Ectodermal cell (in vitro differentiated cells): ENCODE data around the gene PDE11A.

ENCODE experiments used
- H3K27ac ChIP-seq: 2 replicates; pipeline ENCODE4 v1.7.0; 2013; ENCODE audit warnings: mild to moderate bottlenecking, low read depth, low read length; ENCODE audit not compliant: insufficient read depth, poor library complexity, severe bottlenecking
- H3K27me3 ChIP-seq: 2 replicates; pipeline ENCODE4 v1.7.0; 2013; ENCODE audit warnings: mild to moderate bottlenecking, low read length; ENCODE audit not compliant: insufficient read depth, control insufficient read depth, poor library complexity, severe bottlenecking
- H3K36me3 ChIP-seq: one replicate; pipeline ENCODE4 v1.7.0; 2013; ENCODE audit warnings: low read length; ENCODE audit not compliant: control insufficient read depth, insufficient read depth
- H3K4me1 ChIP-seq: one replicate; pipeline ENCODE4 v1.7.0; 2013; ENCODE audit warnings: low read length; ENCODE audit not compliant: control insufficient read depth, insufficient read depth
- H3K4me3 ChIP-seq: 2 replicates; pipeline ENCODE4 v1.7.0; 2013; ENCODE audit warnings: low read depth, low read length, control low read depth; ENCODE audit not compliant: insufficient read depth
- H3K9me3 ChIP-seq: 2 replicates; pipeline ENCODE4 v1.7.0; 2013; ENCODE audit warnings: mild to moderate bottlenecking, low read length, moderate library complexity; ENCODE audit not compliant: control insufficient read depth
- WGBS, 2 experiments: methylation state at CpG; one replicate each; pipeline ENCODE4 v1.1.7; 2013; ENCODE audit warnings: missing lambda C conversion rate in 2 of 2; 5-methylcytosine and 5-hydroxymethylcytosine counted together

The PDE11A gene

DNA sequence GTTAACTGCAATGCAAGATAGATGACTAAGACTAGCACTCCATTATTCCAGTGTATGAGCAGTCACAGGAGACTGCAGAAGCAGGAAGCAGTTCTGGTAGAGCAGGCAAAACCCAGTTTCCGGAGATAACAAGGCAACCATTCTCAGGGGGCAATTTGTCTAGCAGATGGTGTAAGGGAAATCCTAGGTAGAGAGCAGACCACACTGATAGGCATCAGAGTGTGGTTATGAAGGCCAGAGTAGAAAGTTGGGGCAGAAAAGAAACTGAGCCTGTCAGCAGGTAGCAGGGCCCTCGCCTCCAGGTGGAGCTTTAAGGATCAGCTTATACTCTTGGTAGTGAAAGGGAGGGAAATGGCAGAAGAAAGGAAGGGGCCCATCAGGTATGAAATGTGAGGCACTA is 164.4 kb downstream of the PDE11A start:
- Histone ChIP-seq H3K9me3 (no peaks in the 10 kb centered on the region), H3K4me3 (no peak overlapping the region), H3K4me1 (peaks cover 10% of the 10 kb centered on the region), H3K27me3 (no peaks in the 10 kb centered on the region), H3K36me3 (no peaks in the 10 kb centered on the region), H3K27ac (no peak overlapping the region)
- WGBS, 2 experiments: 81% methylated on average over 2 of the region's 2 CpGs

- H3K27ac ChIP-seq: no peak overlapping the region
- WGBS, 2 experiments: 19 to 23% methylated on average over 12 of the region's 12 CpGs
- no peaks in the 10 kb centered on the region for H3K9me3 ChIP-seq
- no peaks in the 10 kb centered on the region for H3K27me3 ChIP-seq
- peaks cover 10% of the 10 kb centered on the region for H3K4me1 ChIP-seq
- H3K4me3 ChIP-seq: no peak overlapping the region
- H3K36me3 ChIP-seq: no peaks in the 10 kb centered on the region
Measured at GRCh38 chr2:177906041-177906718, 166.4 kb downstream of the PDE11A start.

- H3K27me3 ChIP-seq: no peaks in the 10 kb centered on the region
- H3K9me3 ChIP-seq: no peaks in the 10 kb centered on the region
- H3K4me1 ChIP-seq: peaks cover 10% of the 10 kb centered on the region
- WGBS, 2 experiments: 83 to 92% methylated on average over 2 of the region's 2 CpGs
- no peaks in the 10 kb centered on the region for H3K36me3 ChIP-seq
- H3K4me3 ChIP-seq: no peak overlapping the region
- no peak overlapping the region for H3K27ac ChIP-seq
Measured at GRCh38 chr2:177905640-177906039, 166.9 kb downstream of the PDE11A start.

DNA sequence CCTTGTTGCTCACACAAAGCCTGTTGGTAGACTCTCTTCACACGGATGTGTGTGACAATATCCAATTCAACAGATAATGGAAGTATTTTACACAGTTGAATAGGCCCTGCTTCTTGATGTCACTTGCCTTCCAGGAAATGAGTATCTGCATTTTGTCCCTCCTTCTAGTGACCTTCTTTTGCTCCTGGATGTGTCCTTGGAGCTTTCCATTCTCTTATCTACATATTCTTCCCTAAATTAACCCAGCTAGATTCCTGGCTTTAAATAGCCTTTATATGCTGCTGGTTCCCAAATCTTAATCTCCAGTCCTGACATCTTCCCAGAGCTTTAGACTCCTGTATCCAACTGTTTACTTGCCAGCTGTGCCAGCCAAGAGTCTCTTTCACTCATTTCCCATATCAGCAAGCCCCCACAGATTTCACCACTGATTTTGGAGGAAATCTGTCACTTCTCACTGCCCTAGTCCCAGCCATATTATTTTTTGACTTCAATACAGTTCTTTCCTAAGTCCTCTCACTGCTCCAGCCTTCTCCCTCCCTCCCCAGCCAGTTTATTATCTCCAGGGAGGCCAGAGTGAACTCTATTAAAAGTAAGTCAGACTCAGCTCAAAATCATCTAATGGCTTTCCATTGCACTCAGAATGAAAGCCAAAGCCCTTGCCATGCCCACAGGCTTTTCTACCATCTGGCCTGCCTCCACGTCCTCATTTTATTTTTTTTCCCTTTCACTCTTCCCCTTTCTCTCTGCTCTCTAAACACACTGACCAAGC is 170.0 kb downstream of the PDE11A start:
- Histone ChIP-seq H3K27me3 (no peaks in the 10 kb centered on the region), H3K9me3 (no peaks in the 10 kb centered on the region), H3K36me3 (no peaks in the 10 kb centered on the region), H3K27ac (no peak overlapping the region), H3K4me3 (no peak overlapping the region), H3K4me1 (no peaks in the 10 kb centered on the region)
- 81 to 83% methylated on average over 2 of the region's 2 CpGs for WGBS, 2 experiments

GRCh38 chr2:177900082-177900481 is 172.5 kb downstream of the PDE11A start:
- no peaks in the 10 kb centered on the region for H3K27me3 ChIP-seq
- no peaks in the 10 kb centered on the region for H3K4me1 ChIP-seq
- H3K36me3 ChIP-seq: no peaks in the 10 kb centered on the region
- H3K4me3 ChIP-seq: no peak overlapping the region
- H3K27ac ChIP-seq: no peak overlapping the region
- no peaks in the 10 kb centered on the region for H3K9me3 ChIP-seq

- no peak overlapping the region for H3K27ac ChIP-seq
- 70 to 76% methylated on average over 5 of the region's 5 CpGs for WGBS, 2 experiments
- no peaks in the 10 kb centered on the region for H3K36me3 ChIP-seq
- H3K27me3 ChIP-seq: no peaks in the 10 kb centered on the region
- H3K4me3 ChIP-seq: no peak overlapping the region
- H3K4me1 ChIP-seq: no peaks in the 10 kb centered on the region
- no peaks in the 10 kb centered on the region for H3K9me3 ChIP-seq
Measured at GRCh38 chr2:177897278-177897677, 175.3 kb downstream of the PDE11A start.

DNA sequence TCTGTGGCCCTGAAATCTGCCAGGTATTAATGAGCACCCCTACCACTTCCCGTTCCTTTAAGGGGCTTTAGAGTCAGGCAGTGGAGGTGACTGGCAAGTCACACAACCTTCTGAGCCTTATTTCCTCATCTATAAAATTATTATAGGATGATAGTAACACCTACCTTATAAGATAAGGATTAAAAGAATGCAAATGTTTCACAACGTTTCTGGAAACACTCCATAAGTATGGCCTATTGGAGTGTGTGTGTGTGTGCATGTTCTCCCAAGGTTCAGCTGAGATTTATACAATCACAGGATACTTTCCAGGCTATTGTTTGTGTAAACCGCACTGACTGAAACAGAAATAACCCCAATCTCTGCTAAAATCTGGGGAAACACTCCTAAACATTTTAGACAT is 176.0 kb downstream of the PDE11A start:
- no peak overlapping the region for H3K27ac ChIP-seq
- no peaks in the 10 kb centered on the region for H3K27me3 ChIP-seq
- H3K9me3 ChIP-seq: no peaks in the 10 kb centered on the region
- no peak overlapping the region for H3K4me3 ChIP-seq
- no peaks in the 10 kb centered on the region for H3K4me1 ChIP-seq
- H3K36me3 ChIP-seq: no peaks in the 10 kb centered on the region
- 92 to 100% methylated on average over 2 to 3 of the region's 3 CpGs for WGBS, 2 experiments

DNA sequence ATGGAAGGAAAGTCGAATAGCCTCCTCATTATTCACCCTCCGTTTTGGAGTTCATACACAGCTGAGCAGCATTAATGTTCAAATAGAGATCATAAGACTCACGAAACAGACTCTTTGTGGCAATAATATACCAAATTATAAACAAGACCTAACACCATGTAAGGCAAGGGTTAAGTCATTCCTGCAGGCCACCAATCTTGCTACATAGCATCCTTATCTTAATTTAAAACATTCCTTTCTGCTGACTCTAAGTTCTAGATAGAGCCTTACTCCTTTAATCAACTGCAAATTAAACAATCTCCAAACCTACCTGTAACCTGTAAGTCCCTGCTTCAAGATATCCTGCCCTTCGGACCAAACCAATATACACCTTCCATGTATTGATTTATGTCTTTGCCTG is 178.0 kb downstream of the PDE11A start:
- H3K4me1 ChIP-seq: peaks cover 6% of the 10 kb centered on the region
- H3K4me3 ChIP-seq: no peak overlapping the region
- H3K27ac ChIP-seq: no peak overlapping the region
- H3K27me3 ChIP-seq: no peaks in the 10 kb centered on the region
- WGBS, 2 experiments: 94 to 95% methylated on average over 4 of the region's 4 CpGs
- H3K36me3 ChIP-seq: no peaks in the 10 kb centered on the region
- H3K9me3 ChIP-seq: no peaks in the 10 kb centered on the region

DNA sequence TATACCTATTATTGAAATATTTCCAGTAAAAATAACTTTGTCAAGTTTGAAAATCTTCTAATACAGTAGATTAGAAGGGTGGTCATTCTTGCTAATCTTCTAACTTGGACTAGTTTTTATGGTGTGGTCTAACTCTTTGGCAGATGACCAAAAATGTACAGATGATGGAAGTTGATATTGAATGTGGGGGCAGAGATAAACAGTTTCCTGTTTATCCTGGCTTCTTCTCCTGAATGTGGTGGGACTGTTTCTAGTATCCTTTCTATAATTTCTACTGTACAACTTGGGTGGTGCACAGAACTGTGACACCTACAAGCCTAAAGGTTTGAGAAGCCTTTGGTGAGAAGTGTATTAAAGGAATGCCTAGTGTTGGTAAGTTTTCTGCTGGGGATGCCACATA is 178.7 kb downstream of the PDE11A start:
- H3K4me3 ChIP-seq: no peak overlapping the region
- H3K36me3 ChIP-seq: no peaks in the 10 kb centered on the region

GRCh38 chr2:177891533-177891932 is 181.0 kb downstream of the PDE11A start:
- H3K36me3 ChIP-seq: no peaks in the 10 kb centered on the region
- no peak overlapping the region for H3K27ac ChIP-seq
- H3K4me1 ChIP-seq: peaks cover 6% of the 10 kb centered on the region
- H3K4me3 ChIP-seq: no peak overlapping the region
- no peaks in the 10 kb centered on the region for H3K9me3 ChIP-seq
- 100% methylated on average over 1 of the region's 1 CpG for WGBS, 2 experiments
- no peaks in the 10 kb centered on the region for H3K27me3 ChIP-seq

More for the DNA sequence above, 178.7 kb downstream of the PDE11A start:
- Histone ChIP-seq H3K9me3 (no peaks in the 10 kb centered on the region), H3K27me3 (no peaks in the 10 kb centered on the region), H3K27ac (no peak overlapping the region), H3K4me1 (peaks cover 6% of the 10 kb centered on the region)
